K562 (cell line): ENCODE results near the gene C1orf105. TPM values are rescaled to one million over a fixed set of nuclear protein-coding genes. Genes with fewer than 3 reads are reported as not detected.

Experiments
- ATAC-seq: fragments of 200-7000 bp; cut with Tn5 transposase; 3 replicates; pipeline ENCODE4 v1.9.1; 2020; ENCODE audit warnings: moderate library complexity
- BruUV-seq: library from RNA; stranded (reverse); fragments of 400-500 nt; replicated peaks from 2 replicates; lab custom pipeline; 2021; lab: Mats Ljungman, UMichigan
- CTCF ChIA-PET: fragments of 300-600 bp; formaldehyde crosslinking; extraction: SDS; loops from one replicate; lab custom pipeline; 2021; ENCODE audit warnings: low intra/inter-chr PET ratio; lab: Yijun Ruan, JAX
- POLR2A ChIA-PET: fragments of 300-600, 350-650 bp; sonication (Branson Sonifier 250); formaldehyde crosslinking; extraction: SDS; loops from one replicate; lab custom pipeline; 2021; ENCODE audit warnings: antibody characterized with exemption, inconsistent platforms; lab: Yijun Ruan, JAX
- DNase-seq, 4 experiments: peaks; one replicate each; pipeline versions ENCODE4 v3.0.0 to v3.0.0-alpha.2; 2011 to 2018; ENCODE audit warnings: low spot score in 3 of 4, mixed read lengths in 3 of 4; ENCODE audit errors: extremely low read depth in 1 of 4
- FAIRE-seq: peaks from 2 replicates; lab custom pipeline; 2011; peaks lifted over from hg19 to GRCh38; lab: Jason Lieb, UNC
- H2AFZ ChIP-seq: 2 replicates; pipeline ENCODE4 v1.6.0; 2011; ENCODE audit warnings: low read depth, low read length, control low read depth, inconsistent platforms
- H3K27ac ChIP-seq: fragments of 200-600 bp; 3 replicates; pipeline ENCODE4 v1.8.0; 2011; ENCODE audit warnings: low read depth, mild to moderate bottlenecking, control low read depth, inconsistent platforms, low read length, moderate library complexity, mixed read lengths; ENCODE audit errors: extremely low read depth
- H3K27me3 ChIP-seq, 2 experiments: fragments of 300-600 bp in 1 of 2; 2 replicates in 1 of 2; 3 replicates in 1 of 2; pipeline versions ENCODE4 v1.6.0 to v1.8.0; 2011; ENCODE audit warnings: inconsistent platforms in 2 of 2, low read length in 2 of 2, mild to moderate bottlenecking in 1 of 2, mixed read lengths in 1 of 2, moderate library complexity in 1 of 2; ENCODE audit not compliant: control insufficient read depth in 2 of 2, insufficient read depth in 2 of 2
- H3K36me3 ChIP-seq: fragments of 300-600 bp; 3 replicates; pipeline ENCODE4 v1.8.0; 2011; ENCODE audit warnings: mild to moderate bottlenecking, low read length, inconsistent platforms; ENCODE audit not compliant: control insufficient read depth, insufficient read depth
- H3K4me1 ChIP-seq, 2 experiments: fragments of 200-600 bp in 1 of 2; replicated peaks in 1 of 2; 2 replicates in 1 of 2; 3 replicates in 1 of 2; pipeline versions ENCODE4 v1.5.1 to v1.8.0; 2011; ENCODE audit warnings: inconsistent platforms in 2 of 2, low read length in 2 of 2, mild to moderate bottlenecking in 1 of 2, mixed read lengths in 1 of 2, moderate library complexity in 1 of 2; ENCODE audit not compliant: control insufficient read depth in 2 of 2, insufficient read depth in 2 of 2
- H3K4me2 ChIP-seq: 2 replicates; pipeline ENCODE4 v1.6.1; 2011; ENCODE audit warnings: low read length, control low read depth, inconsistent platforms, mixed read lengths; ENCODE audit not compliant: insufficient read depth
- H3K4me3 ChIP-seq: fragments of 200-600 bp; sonication (generic), shearing (Covaris generic); 2 replicates; pipeline ENCODE4 v1.5.1; 2016; ENCODE audit warnings: control low read depth, inconsistent platforms
- H3K79me2 ChIP-seq: fragments of 200-600 bp; 3 replicates; pipeline ENCODE4 v1.8.0; 2011; ENCODE audit warnings: low read length, inconsistent platforms; ENCODE audit not compliant: control insufficient read depth, insufficient read depth
- H3K9ac ChIP-seq, 2 experiments: 2 replicates each; pipeline versions ENCODE4 v1.6.0 to v1.6.1; 2011; ENCODE audit warnings: low read depth in 2 of 2, low read length in 2 of 2, control low read depth in 1 of 2, inconsistent platforms in 1 of 2, mild to moderate bottlenecking in 1 of 2, mixed read lengths in 1 of 2; ENCODE audit not compliant: insufficient read depth in 1 of 2
- H3K9me1 ChIP-seq: one replicate; pipeline ENCODE4 v1.6.0; 2011; ENCODE audit warnings: inconsistent platforms, mild to moderate bottlenecking, low read length, moderate library complexity; ENCODE audit not compliant: control insufficient read depth, insufficient read depth
- H3K9me3 ChIP-seq: replicated peaks from 2 replicates; pipeline ENCODE4 v1.5.1; 2011; ENCODE audit warnings: low read depth, low read length, inconsistent platforms; ENCODE audit not compliant: control insufficient read depth, insufficient read depth
- H4K20me1 ChIP-seq: replicated peaks from 2 replicates; pipeline ENCODE4 v1.6.1; 2011; ENCODE audit warnings: low read length, inconsistent platforms, mixed read lengths; ENCODE audit not compliant: control insufficient read depth, insufficient read depth
- CEBPB ChIP-seq: fragments of 450-650 bp; IDR thresholded peaks from 2 replicates; pipeline ENCODE4 v1.6.1; 2016; ENCODE audit warnings: missing genetic modification characterization, missing compliant biosample characterization
- LARP7 ChIP-seq: fragments of 450-650 bp; IDR thresholded peaks from 2 replicates; pipeline ENCODE4 v1.6.1; 2016
- SLC30A9 ChIP-seq: fragments of 250-450 bp; sonication (Bioruptor Pico); IDR thresholded peaks from 2 replicates; pipeline ENCODE4 v1.8.0; 2022; ENCODE audit warnings: mild to moderate bottlenecking, moderate library complexity
- TFAM ChIP-seq: fragments of 250-450 bp; sonication (Bioruptor Pico); conservative IDR thresholded peaks from 2 replicates; pipeline ENCODE4 v1.5.0; 2021; ENCODE audit warnings: mild to moderate bottlenecking, moderate library complexity
- WGBS: fragments of 100-300 bp; shearing (Covaris generic); methylation state at CpG from one replicate; pipeline ENCODE4 v1.1.6; 2016; ENCODE audit warnings: low coverage, mixed read lengths; ENCODE audit not compliant: insufficient coverage; ENCODE audit errors: missing lambda C conversion rate; 5-methylcytosine and 5-hydroxymethylcytosine counted together
- in situ Hi-C: fragments of 300-500 bp; cut with MboI; formaldehyde crosslinking; loops from 4 replicates; pipeline ENCODE4 v1.15.0; 2018; ENCODE audit warnings: inconsistent platforms, mixed read lengths
- intact Hi-C: fragments of 100-400 bp; cut with micrococcal nuclease; formaldehyde crosslinking; loops from 2 replicates; pipeline ENCODE4 v1.14.2; 2022
- polyA plus RNA-seq, 8 experiments: library from polyadenylated mRNA; depleted of rRNA in 4 of 8; stranded (reverse) in 5 of 8; unstranded in 3 of 8; fragments of >200 nt; fragmentation: Nextera tagmentation in 2 of 8; fragmentation: Illumina TruSeq in 1 of 8; extraction: Ambion mirVana in 2 of 8; extraction: Trizol in 1 of 8; gene quantifications; 2 replicates each; pipeline versions ENCODE4 v1.2.1 to v1.2.3, GENCODE V29; 2011 to 2014; ENCODE audit warnings: inconsistent platforms in 1 of 8, missing spikeins in 1 of 8
- total RNA-seq, 7 experiments: library from RNA; depleted of rRNA in 6 of 7; stranded (reverse); fragments of >200 nt in 6 of 7; fragmentation: Illumina TruSeq in 2 of 7; extraction: Trizol in 2 of 7; gene quantifications; 2 replicates each; pipeline versions ENCODE4 v1.2.1 to v1.2.3, GENCODE V29; 2011 to 2021; ENCODE audit warnings: low replicate concordance in 1 of 7

Gene C1orf105
- total and polyA plus RNA-seq, 9 of the 15 experiments (the other 6 are each of a cell fraction or from before 2014, with no cell fraction given): 0.08 TPM; not detected in 8

DNA sequence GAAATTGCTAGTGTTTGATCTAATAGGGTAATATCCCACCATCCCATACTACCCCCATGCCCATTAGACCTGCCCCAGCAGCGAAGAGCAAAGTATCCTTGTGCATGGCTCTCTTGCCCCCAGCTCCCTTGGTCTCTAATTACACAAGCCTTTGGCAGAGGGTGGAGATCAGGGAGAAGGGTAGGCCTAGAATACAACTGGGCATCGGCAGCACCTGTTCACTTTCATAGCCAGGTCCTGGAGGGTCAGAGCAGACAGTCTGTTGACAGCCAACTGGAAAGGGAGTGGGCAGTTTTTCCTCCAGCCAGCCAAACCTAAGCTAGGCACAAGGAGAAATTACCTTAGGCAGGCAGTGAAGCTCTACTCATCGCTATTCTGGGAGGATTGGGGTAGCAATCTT is 26.1 kb downstream of the C1orf105 start:
- TF ChIP-seq SLC30A9 (CRISPR knock-in tag) (no peak), TFAM (CRISPR knock-in tag) (no peak)
- Histone ChIP-seq H3K9ac (no peak overlapping the region), H3K4me3 (no peak overlapping the region), H4K20me1 (0 out of 2 replicates have a peak, but pooled peaks cover 6% of the 10 kb centered on the region), H3K27ac (no peak overlapping the region), H3K4me2 (no peak overlapping the region), H3K79me2 (peaks cover 23% of the 10 kb centered on the region), H3K9me1 (peaks cover 5% of the 10 kb centered on the region), H3K4me1 (peaks cover 41 to 47% of the 10 kb centered on the region in 2 experiments), H3K36me3 (peaks cover 7% of the 10 kb centered on the region; the same call in 2 of the 3 replicates), H3K9me3 (no peaks in the 10 kb centered on the region), H2AFZ (no peak overlapping the region), H3K27me3 (no peaks in the 10 kb centered on the region)
- intact Hi-C loops (no loop called here), in situ Hi-C loops (no loop called here)
- FAIRE-seq: no peak
- POLR2A ChIA-PET: interaction anchor here (0.5 to 0.6 kb wide), 2 partner anchors 38 to 307 kb away, joined by 3 read pairs; no protein-coding TSS in a partner anchor
- no peak for ATAC-seq
- no TSS peak for BruUV-seq
- CTCF ChIA-PET: interaction anchor here (0.5 kb wide), 1 partner anchor 1775 kb away, joined by 3 read pairs; no protein-coding TSS in a partner anchor
- WGBS: 19% methylated on average over 3 of the region's 3 CpGs
- DNase-seq: no peak

DNA sequence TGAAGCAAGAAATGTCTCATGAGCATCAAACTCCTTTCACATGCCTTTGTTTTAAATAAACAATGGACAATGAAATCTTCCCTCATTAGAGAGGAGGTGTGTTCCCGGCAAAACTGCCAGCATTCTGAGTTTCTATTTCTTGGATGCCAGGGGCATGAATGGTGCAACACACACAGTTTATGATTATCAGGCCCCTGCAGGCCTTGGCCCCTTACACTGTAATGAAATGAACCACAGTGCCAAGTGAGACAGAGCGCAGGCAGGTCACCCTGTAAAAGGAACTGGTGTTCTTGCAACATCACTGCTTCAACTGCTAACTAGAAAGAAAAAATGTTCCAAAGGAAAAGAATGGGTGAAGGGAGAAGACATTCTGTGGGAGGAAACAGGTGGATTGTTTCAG is 27.2 kb downstream of the C1orf105 start:
- no TSS peak for BruUV-seq
- Histone ChIP-seq H3K9me1 (peaks cover 5% of the 10 kb centered on the region), H3K9ac (no peak overlapping the region), H4K20me1 (no peaks in the 10 kb centered on the region), H3K79me2 (peaks cover 12% of the 10 kb centered on the region), H3K36me3 (no peaks in the 10 kb centered on the region), H3K27me3 (no peaks in the 10 kb centered on the region), H3K9me3 (no peaks in the 10 kb centered on the region), H3K4me1 (peaks cover 33 to 43% of the 10 kb centered on the region in 2 experiments), H3K27ac (no peak overlapping the region), H2AFZ (no peak overlapping the region), H3K4me3 (no peak overlapping the region), H3K4me2 (no peak overlapping the region)
- TF ChIP-seq LARP7 (no peak), CEBPB (tag) (peak; percentile 27; the same call in 1 of the 2 replicates)
- CTCF ChIA-PET: no interaction called here
- FAIRE-seq (no peak), ATAC-seq (no peak), DNase-seq (no peak)
- in situ Hi-C loops (no loop called here), intact Hi-C loops (no loop called here)
- POLR2A ChIA-PET: no interaction called here
- 47% methylated on average over 2 of the region's 2 CpGs for WGBS
